SK-N-SH (cell line): ENCODE results near the gene IGF2BP2.

Source experiments
- CHD2 ChIP-seq: fragments of 150-350 bp; IDR thresholded peaks from 2 replicates; pipeline ENCODE4 v1.6.1; 2018; ENCODE audit warnings: low read length; ENCODE audit not compliant: partially characterized antibody
- NRF1 ChIP-seq: IDR thresholded peaks from 2 replicates; pipeline ENCODE4 v1.6.1; 2012; ENCODE audit warnings: low read depth, mild to moderate bottlenecking, low read length
- POLR2AphosphoS5 ChIP-seq: IDR thresholded peaks from 2 replicates; pipeline ENCODE4 v1.6.1; 2012; ENCODE audit warnings: low read depth, low read length
- RAD21 ChIP-seq: IDR thresholded peaks from 2 replicates; pipeline ENCODE4 v1.6.1; 2012; ENCODE audit warnings: mild to moderate bottlenecking, low read length
- RFX5 ChIP-seq: IDR thresholded peaks from 2 replicates; pipeline ENCODE4 v1.6.1; 2012; ENCODE audit warnings: mild to moderate bottlenecking, improper control_type of control experiment, low read length
- TCF12 ChIP-seq: IDR thresholded peaks from 2 replicates; pipeline ENCODE4 v1.4.0; 2012
- USF2 ChIP-seq: fragments of 150-350 bp; IDR thresholded peaks from 2 replicates; pipeline ENCODE4 v1.6.1; 2017; ENCODE audit warnings: antibody characterized with exemption, low read length, low read depth, borderline replicate concordance
- YY1 ChIP-seq: IDR thresholded peaks from 2 replicates; pipeline ENCODE4 v1.4.0; 2012; ENCODE audit warnings: low read depth, mild to moderate bottlenecking
- TF ChIP-seq, protein P1 (sequence below): fragments of 200-600 bp; sonication (generic); IDR thresholded peaks from 2 replicates; pipeline ENCODE4 v1.6.1; 2017; ENCODE audit warnings: antibody characterized with exemption, mild to moderate bottlenecking, moderate library complexity
- TF ChIP-seq, protein P2 (sequence below): IDR thresholded peaks from 2 replicates; pipeline ENCODE4; 2012
- TF ChIP-seq, protein P3 (sequence below): IDR thresholded peaks from 2 replicates; pipeline ENCODE4 v1.6.1; 2012; ENCODE audit warnings: mild to moderate bottlenecking, low read depth, low read length, moderate library complexity

DNA sequence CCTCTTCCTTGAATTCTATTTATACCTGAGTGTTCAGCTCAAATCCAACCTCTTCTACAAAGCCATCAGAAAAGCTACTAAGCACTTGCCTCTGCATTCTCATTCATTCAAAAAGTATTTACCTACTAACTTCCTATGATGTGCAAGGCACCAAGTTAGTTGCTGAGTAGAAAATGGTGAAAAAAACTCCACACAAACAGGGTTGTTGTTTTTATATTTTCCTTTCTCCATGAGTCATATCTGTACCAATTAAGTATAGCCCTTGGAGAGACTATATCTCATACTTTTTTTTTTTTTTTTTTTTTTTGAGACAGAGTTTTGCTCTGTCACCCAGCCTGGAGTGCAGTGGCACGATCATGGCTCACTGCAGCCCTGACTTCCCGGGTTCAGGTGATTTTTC, 67.7 kb downstream of the IGF2BP2 start:
- TF ChIP-seq, protein P1, sequence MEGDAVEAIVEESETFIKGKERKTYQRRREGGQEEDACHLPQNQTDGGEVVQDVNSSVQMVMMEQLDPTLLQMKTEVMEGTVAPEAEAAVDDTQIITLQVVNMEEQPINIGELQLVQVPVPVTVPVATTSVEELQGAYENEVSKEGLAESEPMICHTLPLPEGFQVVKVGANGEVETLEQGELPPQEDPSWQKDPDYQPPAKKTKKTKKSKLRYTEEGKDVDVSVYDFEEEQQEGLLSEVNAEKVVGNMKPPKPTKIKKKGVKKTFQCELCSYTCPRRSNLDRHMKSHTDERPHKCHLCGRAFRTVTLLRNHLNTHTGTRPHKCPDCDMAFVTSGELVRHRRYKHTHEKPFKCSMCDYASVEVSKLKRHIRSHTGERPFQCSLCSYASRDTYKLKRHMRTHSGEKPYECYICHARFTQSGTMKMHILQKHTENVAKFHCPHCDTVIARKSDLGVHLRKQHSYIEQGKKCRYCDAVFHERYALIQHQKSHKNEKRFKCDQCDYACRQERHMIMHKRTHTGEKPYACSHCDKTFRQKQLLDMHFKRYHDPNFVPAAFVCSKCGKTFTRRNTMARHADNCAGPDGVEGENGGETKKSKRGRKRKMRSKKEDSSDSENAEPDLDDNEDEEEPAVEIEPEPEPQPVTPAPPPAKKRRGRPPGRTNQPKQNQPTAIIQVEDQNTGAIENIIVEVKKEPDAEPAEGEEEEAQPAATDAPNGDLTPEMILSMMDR: no peak
- TF ChIP-seq RAD21 (no peak), TCF12 (no peak), POLR2AphosphoS5 (no peak), NRF1 (no peak), CHD2 (no peak), YY1 (no peak), USF2 (no peak), RFX5 (no peak)
- TF ChIP-seq, protein P2, sequence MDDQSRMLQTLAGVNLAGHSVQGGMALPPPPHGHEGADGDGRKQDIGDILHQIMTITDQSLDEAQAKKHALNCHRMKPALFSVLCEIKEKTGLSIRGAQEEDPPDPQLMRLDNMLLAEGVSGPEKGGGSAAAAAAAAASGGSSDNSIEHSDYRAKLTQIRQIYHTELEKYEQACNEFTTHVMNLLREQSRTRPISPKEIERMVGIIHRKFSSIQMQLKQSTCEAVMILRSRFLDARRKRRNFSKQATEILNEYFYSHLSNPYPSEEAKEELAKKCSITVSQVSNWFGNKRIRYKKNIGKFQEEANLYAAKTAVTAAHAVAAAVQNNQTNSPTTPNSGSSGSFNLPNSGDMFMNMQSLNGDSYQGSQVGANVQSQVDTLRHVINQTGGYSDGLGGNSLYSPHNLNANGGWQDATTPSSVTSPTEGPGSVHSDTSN: no peak
- TF ChIP-seq, protein P3, sequence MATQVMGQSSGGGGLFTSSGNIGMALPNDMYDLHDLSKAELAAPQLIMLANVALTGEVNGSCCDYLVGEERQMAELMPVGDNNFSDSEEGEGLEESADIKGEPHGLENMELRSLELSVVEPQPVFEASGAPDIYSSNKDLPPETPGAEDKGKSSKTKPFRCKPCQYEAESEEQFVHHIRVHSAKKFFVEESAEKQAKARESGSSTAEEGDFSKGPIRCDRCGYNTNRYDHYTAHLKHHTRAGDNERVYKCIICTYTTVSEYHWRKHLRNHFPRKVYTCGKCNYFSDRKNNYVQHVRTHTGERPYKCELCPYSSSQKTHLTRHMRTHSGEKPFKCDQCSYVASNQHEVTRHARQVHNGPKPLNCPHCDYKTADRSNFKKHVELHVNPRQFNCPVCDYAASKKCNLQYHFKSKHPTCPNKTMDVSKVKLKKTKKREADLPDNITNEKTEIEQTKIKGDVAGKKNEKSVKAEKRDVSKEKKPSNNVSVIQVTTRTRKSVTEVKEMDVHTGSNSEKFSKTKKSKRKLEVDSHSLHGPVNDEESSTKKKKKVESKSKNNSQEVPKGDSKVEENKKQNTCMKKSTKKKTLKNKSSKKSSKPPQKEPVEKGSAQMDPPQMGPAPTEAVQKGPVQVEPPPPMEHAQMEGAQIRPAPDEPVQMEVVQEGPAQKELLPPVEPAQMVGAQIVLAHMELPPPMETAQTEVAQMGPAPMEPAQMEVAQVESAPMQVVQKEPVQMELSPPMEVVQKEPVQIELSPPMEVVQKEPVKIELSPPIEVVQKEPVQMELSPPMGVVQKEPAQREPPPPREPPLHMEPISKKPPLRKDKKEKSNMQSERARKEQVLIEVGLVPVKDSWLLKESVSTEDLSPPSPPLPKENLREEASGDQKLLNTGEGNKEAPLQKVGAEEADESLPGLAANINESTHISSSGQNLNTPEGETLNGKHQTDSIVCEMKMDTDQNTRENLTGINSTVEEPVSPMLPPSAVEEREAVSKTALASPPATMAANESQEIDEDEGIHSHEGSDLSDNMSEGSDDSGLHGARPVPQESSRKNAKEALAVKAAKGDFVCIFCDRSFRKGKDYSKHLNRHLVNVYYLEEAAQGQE: no peak
